Rectal smooth muscle tissue (tissue), 1 donor: Measurements from ENCODE around the gene PRR30.
"Not testable (repeated sequence)": the region's sequence is repeated elsewhere in the genome, so short reads cannot be mapped to it uniquely, and the experiment has no call there.

Source experiments
- H3K27ac ChIP-seq: one replicate; pipeline ENCODE4 v1.7.0; 2013; ENCODE audit warnings: low read depth, low read length, inconsistent platforms
- H3K27me3 ChIP-seq: one replicate; pipeline ENCODE4 v1.7.0; 2013; ENCODE audit warnings: low read length; ENCODE audit not compliant: control insufficient read depth, insufficient read depth
- H3K36me3 ChIP-seq: one replicate; pipeline ENCODE4 v1.7.0; 2013; ENCODE audit warnings: low read length; ENCODE audit not compliant: control insufficient read depth, insufficient read depth
- H3K4me1 ChIP-seq: one replicate; pipeline ENCODE4 v1.7.0; 2013; ENCODE audit warnings: low read length; ENCODE audit not compliant: control insufficient read depth, insufficient read depth
- H3K4me3 ChIP-seq: one replicate; pipeline ENCODE4 v1.7.0; 2013; ENCODE audit warnings: low read length
- H3K9ac ChIP-seq: one replicate; pipeline ENCODE4 v1.7.0; 2013; ENCODE audit warnings: low read length

Gene PRR30

GRCh38 chr2:27118525-27119329 is 20.5 kb downstream of the PRR30 start, which contains the start of gene CGREF1:
Gene CGREF1 (minus strand): TSS chr2:27119128. CDS start chr2:27104366, 14,762 bp downstream.
- no peak within 1 kb of the TSS for H3K9ac ChIP-seq

GRCh38 chr2:27117995-27118524 is 21.1 kb downstream of the PRR30 start:
- Histone ChIP-seq H3K9ac (no peak overlapping the region), H3K27ac (no peak overlapping the region), H3K27me3 (peaks cover 7% of the 10 kb centered on the region), H3K4me1 (no peaks in the 10 kb centered on the region), H3K4me3 (peak overlapping the region; percentile 63), H3K36me3 (no peaks in the 10 kb centered on the region)

More at GRCh38 chr2:27118525-27119329, 20.5 kb downstream of the PRR30 start, which contains the start of gene CGREF1:
- Histone ChIP-seq H3K4me1 (no peaks in the 10 kb centered on the region), H3K4me3 (peak within 1 kb of the TSS; percentile 63), H3K36me3 (no peaks in the 10 kb centered on the region), H3K27me3 (peaks cover 7% of the 10 kb centered on the region), H3K27ac (no peak within 1 kb of the TSS)

- H3K4me3 ChIP-seq = no peak overlapping the region
- peaks cover 7% of the 10 kb centered on the region for H3K27me3 ChIP-seq
- H3K36me3 ChIP-seq = no peaks in the 10 kb centered on the region
- H3K4me1 ChIP-seq = no peaks in the 10 kb centered on the region
- H3K9ac ChIP-seq = no peak overlapping the region
- H3K27ac ChIP-seq = no peak overlapping the region
Observed at GRCh38 chr2:27115519-27115918, 23.7 kb downstream of the PRR30 start.

- H3K36me3 ChIP-seq, H3K27me3 ChIP-seq, H3K9ac ChIP-seq, H3K4me1 ChIP-seq, H3K27ac ChIP-seq, H3K4me3 ChIP-seq: not testable (repeated sequence)
Observed at GRCh38 chr2:27111392-27112078, 27.7 kb downstream of the PRR30 start.

GRCh38 chr2:27110603-27111352 is 28.4 kb downstream of the PRR30 start:
- H3K27ac ChIP-seq, H3K36me3 ChIP-seq, H3K27me3 ChIP-seq, H3K4me1 ChIP-seq, H3K9ac ChIP-seq, H3K4me3 ChIP-seq: not testable (repeated sequence)

- no peaks in the 10 kb centered on the region for H3K36me3 ChIP-seq
- H3K4me3 ChIP-seq = no peak overlapping the region
- H3K4me1 ChIP-seq = no peaks in the 10 kb centered on the region
- no peak overlapping the region for H3K9ac ChIP-seq
- H3K27ac ChIP-seq = no peak overlapping the region
- no peaks in the 10 kb centered on the region for H3K27me3 ChIP-seq
Observed at GRCh38 chr2:27109083-27109482, 30.1 kb downstream of the PRR30 start.

GRCh38 chr2:27108221-27108620 is 31.0 kb downstream of the PRR30 start:
- Histone ChIP-seq H3K4me1 (no peaks in the 10 kb centered on the region), H3K4me3 (no peak overlapping the region), H3K9ac (no peak overlapping the region), H3K36me3 (no peaks in the 10 kb centered on the region), H3K27ac (no peak overlapping the region), H3K27me3 (no peaks in the 10 kb centered on the region)

- H3K9ac ChIP-seq = no peak overlapping the region
- no peak overlapping the region for H3K27ac ChIP-seq
- no peaks in the 10 kb centered on the region for H3K36me3 ChIP-seq
- H3K4me3 ChIP-seq = no peak overlapping the region
- no peaks in the 10 kb centered on the region for H3K27me3 ChIP-seq
- H3K4me1 ChIP-seq = no peaks in the 10 kb centered on the region
Observed at GRCh38 chr2:27105981-27106380, 33.2 kb downstream of the PRR30 start.

- H3K36me3 ChIP-seq = no peaks in the 10 kb centered on the region
- no peak overlapping the region for H3K4me3 ChIP-seq
- H3K4me1 ChIP-seq = no peaks in the 10 kb centered on the region
- H3K27me3 ChIP-seq = no peaks in the 10 kb centered on the region
- no peak overlapping the region for H3K27ac ChIP-seq
- no peak overlapping the region for H3K9ac ChIP-seq
Observed at GRCh38 chr2:27102329-27102728, 36.9 kb downstream of the PRR30 start.

GRCh38 chr2:27100036-27100435 is 39.2 kb downstream of the PRR30 start:
- Histone ChIP-seq H3K4me1 (peaks cover 7% of the 10 kb centered on the region), H3K9ac (no peak overlapping the region), H3K27me3 (no peaks in the 10 kb centered on the region), H3K36me3 (no peaks in the 10 kb centered on the region), H3K4me3 (no peak overlapping the region), H3K27ac (no peak overlapping the region)

GRCh38 chr2:27099334-27099955 is 39.8 kb downstream of the PRR30 start:
- H3K27me3 ChIP-seq = no peaks in the 10 kb centered on the region
- no peak overlapping the region for H3K9ac ChIP-seq
- H3K27ac ChIP-seq = no peak overlapping the region
- peaks cover 7% of the 10 kb centered on the region for H3K4me1 ChIP-seq
- no peaks in the 10 kb centered on the region for H3K36me3 ChIP-seq
- H3K4me3 ChIP-seq = no peak overlapping the region

- Histone ChIP-seq H3K9ac (no peak overlapping the region), H3K4me1 (peaks cover 7% of the 10 kb centered on the region), H3K27ac (no peak overlapping the region), H3K27me3 (no peaks in the 10 kb centered on the region), H3K4me3 (no peak overlapping the region), H3K36me3 (no peaks in the 10 kb centered on the region)
Observed at GRCh38 chr2:27097341-27097740, 41.9 kb downstream of the PRR30 start.
